H1 (cell line): ENCODE measurements around the gene MAP3K15. TPM values are rescaled to one million over a fixed set of nuclear protein-coding genes. Genes with fewer than 3 reads are reported as not detected.

ENCODE experiments used
- CHD1 ChIP-seq: IDR thresholded peaks from 2 replicates; pipeline ENCODE4 v1.6.1; 2012; ENCODE audit warnings: low read depth, low read length, improper control_type of control experiment
- TEAD4 ChIP-seq: IDR thresholded peaks from 2 replicates; pipeline ENCODE4 v1.6.1; 2012; ENCODE audit warnings: low read depth, low read length, inconsistent platforms, mixed read lengths
- polyA plus RNA-seq, 7 experiments: library from polyadenylated mRNA; depleted of rRNA in 3 of 7; stranded (reverse) in 5 of 7; unstranded in 2 of 7; fragments of >200 nt in 5 of 7; fragments of 200-250 nt in 2 of 7; gene quantifications; 1 replicate in 5 of 7; 2 replicates in 1 of 7; 4 replicates in 1 of 7; pipeline versions ENCODE4 v1.2.1 to v1.2.3, GENCODE V29; 2011 to 2013; ENCODE audit warnings: missing spikeins in 2 of 7, mixed read lengths in 2 of 7
- total RNA-seq: library from RNA; stranded (reverse); fragmentation: NEBNext Ultra II Directional; extraction: Animal tissue kit (Norgen Biotek cat#: 25700); gene quantifications from 2 replicates; pipeline ENCODE4 v1.2.1, GENCODE V29; 2021

The MAP3K15 gene
- total and polyA plus RNA-seq, 2 of the 8 experiments (the other 6 are each of a cell fraction or from before 2014, with no cell fraction given): 1.8 to 2.4 TPM

- TF ChIP-seq CHD1: no peak
- TF ChIP-seq TEAD4: no peak
Observed at GRCh38 chrX:19332983-19333382, 182.3 kb downstream of the MAP3K15 start (continued).
